ENCODE measurements around the gene C19orf25.
"Not testable (repeated sequence)": the region's sequence is repeated elsewhere in the genome, so short reads cannot be mapped to it uniquely, and the experiment has no call there.

The C19orf25 gene

GRCh38 chr19:1447944-1448343, 31.1 kb downstream of the C19orf25 start:
- Mint-ChIP-seq H3K4me1 (peaks cover 23% of the 10 kb centered on the region), H3K27ac (ENCODE audit: low read depth) (no peak overlapping the region), H3K9me3 (no peaks in the 10 kb centered on the region), H3K27me3 (peaks cover 56% of the 10 kb centered on the region), H3K4me3 (peak overlapping the region; percentile 43), H3K36me3 (ENCODE audit: insufficient read depth) (peaks cover 22% of the 10 kb centered on the region)
- no peak for ATAC-seq (replicated peaks; ENCODE audit: extremely low read depth, poor library complexity, severe bottlenecking)
- no peak for DNase-seq (ENCODE audit: low spot score in 2 of 2)

GRCh38 chr19:1447504-1447903, 31.5 kb downstream of the C19orf25 start:
- H3K4me3 Mint-ChIP-seq: peak overlapping the region; percentile 43

GRCh38 chr19:1446713-1447481, 32.1 kb downstream of the C19orf25 start:
- Mint-ChIP-seq H3K27ac (ENCODE audit: low read depth) (no peak overlapping the region), H3K4me3 (peak overlapping the region; percentile 43), H3K36me3 (ENCODE audit: insufficient read depth) (peaks cover 33% of the 10 kb centered on the region), H3K9me3 (no peaks in the 10 kb centered on the region), H3K27me3 (peaks cover 46% of the 10 kb centered on the region), H3K4me1 (peaks cover 23% of the 10 kb centered on the region)
- ATAC-seq (replicated peaks; ENCODE audit: extremely low read depth, poor library complexity, severe bottlenecking) (no peak), DNase-seq (ENCODE audit: low spot score in 2 of 2) (no peak)

More at GRCh38 chr19:1447504-1447903, 31.5 kb downstream of the C19orf25 start:
- peaks cover 23% of the 10 kb centered on the region for H3K4me1 Mint-ChIP-seq
- peaks cover 27% of the 10 kb centered on the region for H3K36me3 Mint-ChIP-seq (ENCODE audit: insufficient read depth)
- H3K27ac Mint-ChIP-seq (ENCODE audit: low read depth): no peak overlapping the region
- ATAC-seq (replicated peaks; ENCODE audit: extremely low read depth, poor library complexity, severe bottlenecking): no peak
- peaks cover 52% of the 10 kb centered on the region for H3K27me3 Mint-ChIP-seq
- no peaks in the 10 kb centered on the region for H3K9me3 Mint-ChIP-seq
- no peak for DNase-seq (ENCODE audit: low spot score in 2 of 2)

- ATAC-seq (replicated peaks; ENCODE audit: extremely low read depth, poor library complexity, severe bottlenecking): no peak
- peaks cover 39% of the 10 kb centered on the region for H3K27me3 Mint-ChIP-seq
- H3K4me3 Mint-ChIP-seq: peak overlapping the region; percentile 43
Measured at GRCh38 chr19:1445932-1446712, 32.9 kb downstream of the C19orf25 start.

GRCh38 chr19:1445185-1445931, 33.7 kb downstream of the C19orf25 start:
- Mint-ChIP-seq H3K27me3 (peaks cover 31% of the 10 kb centered on the region), H3K4me3 (peak overlapping the region; percentile 70), H3K27ac (ENCODE audit: low read depth) (peak overlapping the region; percentile 55), H3K36me3 (ENCODE audit: insufficient read depth) (peaks cover 48% of the 10 kb centered on the region), H3K9me3 (no peaks in the 10 kb centered on the region), H3K4me1 (peaks cover 21% of the 10 kb centered on the region)
- peak; percentile 85 for ATAC-seq (replicated peaks; ENCODE audit: extremely low read depth, poor library complexity, severe bottlenecking)
- DNase-seq (ENCODE audit: low spot score in 2 of 2): peak; percentile 62 to 74

More at GRCh38 chr19:1445932-1446712, 32.9 kb downstream of the C19orf25 start:
- peaks cover 24% of the 10 kb centered on the region for H3K4me1 Mint-ChIP-seq
- H3K27ac Mint-ChIP-seq (ENCODE audit: low read depth): no peak overlapping the region
- peaks cover 40% of the 10 kb centered on the region for H3K36me3 Mint-ChIP-seq (ENCODE audit: insufficient read depth)
- H3K9me3 Mint-ChIP-seq: no peaks in the 10 kb centered on the region
- no peak for DNase-seq (ENCODE audit: low spot score in 2 of 2)

GRCh38 chr19:1441677-1442438, 37.2 kb downstream of the C19orf25 start:
- Mint-ChIP-seq H3K36me3 (ENCODE audit: insufficient read depth) (peaks cover 59% of the 10 kb centered on the region), H3K27ac (ENCODE audit: low read depth) (no peak overlapping the region)
- ATAC-seq (replicated peaks; ENCODE audit: extremely low read depth, poor library complexity, severe bottlenecking): no peak

GRCh38 chr19:1441022-1441426, 38.0 kb downstream of the C19orf25 start:
- H3K36me3 Mint-ChIP-seq (ENCODE audit: insufficient read depth): peaks cover 62% of the 10 kb centered on the region
- peak overlapping the region; percentile 99 for H3K27ac Mint-ChIP-seq (ENCODE audit: low read depth)

More at GRCh38 chr19:1441677-1442438, 37.2 kb downstream of the C19orf25 start:
- peaks cover 28% of the 10 kb centered on the region for H3K4me1 Mint-ChIP-seq
- H3K27me3 Mint-ChIP-seq: peaks cover under 1% of the 10 kb centered on the region
- DNase-seq (ENCODE audit: low spot score in 2 of 2): no peak
- peak overlapping the region; percentile 98 for H3K4me3 Mint-ChIP-seq
- no peaks in the 10 kb centered on the region for H3K9me3 Mint-ChIP-seq

GRCh38 chr19:1440418-1440801, 38.6 kb downstream of the C19orf25 start:
- Mint-ChIP-seq H3K36me3 (ENCODE audit: insufficient read depth) (peaks cover 64% of the 10 kb centered on the region), H3K27me3 (no peaks in the 10 kb centered on the region), H3K27ac (ENCODE audit: low read depth) (peak overlapping the region; percentile 99), H3K9me3 (no peaks in the 10 kb centered on the region), H3K4me1 (peaks cover 25% of the 10 kb centered on the region), H3K4me3 (peak overlapping the region; percentile 98)
- DNase-seq (ENCODE audit: low spot score in 2 of 2) (no peak), ATAC-seq (replicated peaks; ENCODE audit: extremely low read depth, poor library complexity, severe bottlenecking) (no peak)

More at GRCh38 chr19:1441022-1441426, 38.0 kb downstream of the C19orf25 start:
- Mint-ChIP-seq H3K9me3 (no peaks in the 10 kb centered on the region), H3K27me3 (no peaks in the 10 kb centered on the region), H3K4me3 (peak overlapping the region; percentile 98), H3K4me1 (peaks cover 28% of the 10 kb centered on the region)
- ATAC-seq (replicated peaks; ENCODE audit: extremely low read depth, poor library complexity, severe bottlenecking) (no peak), DNase-seq (ENCODE audit: low spot score in 2 of 2) (no peak)

- H3K27me3 Mint-ChIP-seq; H3K9me3 Mint-ChIP-seq; ATAC-seq (replicated peaks; ENCODE audit: extremely low read depth, poor library complexity, severe bottlenecking): not testable (repeated sequence)
- H3K4me1 Mint-ChIP-seq: peaks cover 20% of the 10 kb centered on the region
- H3K36me3 Mint-ChIP-seq (ENCODE audit: insufficient read depth): peaks cover 63% of the 10 kb centered on the region
- peak in 1 of 2 donors; percentile 27 for DNase-seq (ENCODE audit: low spot score in 2 of 2)
- peak overlapping the region; percentile 98 for H3K4me3 Mint-ChIP-seq
- peak overlapping the region; percentile 99 for H3K27ac Mint-ChIP-seq (ENCODE audit: low read depth)
Measured at GRCh38 chr19:1439525-1440417, 39.2 kb downstream of the C19orf25 start.

- no peaks in the 10 kb centered on the region for H3K9me3 Mint-ChIP-seq
Measured at GRCh38 chr19:1438933-1439354, 40.1 kb downstream of the C19orf25 start.

More at GRCh38 chr19:1438933-1439354, 40.1 kb downstream of the C19orf25 start:
- ATAC-seq (replicated peaks; ENCODE audit: extremely low read depth, poor library complexity, severe bottlenecking) (no peak), DNase-seq (ENCODE audit: low spot score in 2 of 2) (no peak)
- H3K36me3 Mint-ChIP-seq (ENCODE audit: insufficient read depth): peaks cover 61% of the 10 kb centered on the region
- peaks cover 17% of the 10 kb centered on the region for H3K4me1 Mint-ChIP-seq
- H3K4me3 Mint-ChIP-seq: peak overlapping the region; percentile 98
- H3K27me3 Mint-ChIP-seq: no peaks in the 10 kb centered on the region
- H3K27ac Mint-ChIP-seq (ENCODE audit: low read depth): peak overlapping the region; percentile 99
